HepG2 (cell line): ENCODE results near the gene NLRP6. TPM values are rescaled to one million over a fixed set of nuclear protein-coding genes. Genes with fewer than 3 reads are reported as not detected.

Source experiments
- ATAC-seq: fragments of 200-7000 bp; cut with Tn5 transposase; 3 replicates; pipeline ENCODE4 v1.9.1; 2020; ENCODE audit warnings: mild to moderate bottlenecking, moderate library complexity
- BruUV-seq: library from RNA; stranded (reverse); fragments of 400-500 nt; replicated peaks from 2 replicates; lab custom pipeline; 2021; lab: Mats Ljungman, UMichigan
- CTCF ChIA-PET: fragments of 300-600 bp; formaldehyde crosslinking; extraction: SDS; loops from one replicate; lab custom pipeline; 2021; ENCODE audit warnings: low total read pairs, inconsistent platforms, low intra/inter-chr PET ratio; lab: Yijun Ruan, JAX
- POLR2A ChIA-PET: fragments of 350-600 bp; sonication (Branson Sonifier 250); formaldehyde crosslinking; loops from one replicate; lab custom pipeline; 2020; ENCODE audit warnings: antibody characterized with exemption, inconsistent platforms; lab: Yijun Ruan, JAX
- DNase-seq: peaks from one replicate; pipeline ENCODE4 v3.0.0-alpha.2; 2015; ENCODE audit warnings: low spot score
- FAIRE-seq: peaks from 3 replicates; lab custom pipeline; 2011; peaks lifted over from hg19 to GRCh38; lab: Jason Lieb, UNC
- H2AFZ ChIP-seq: one replicate; pipeline ENCODE4 v1.6.1; 2011; ENCODE audit warnings: low read length, inconsistent platforms
- H3K27ac ChIP-seq: fragments of 300-600 bp; 3 replicates; pipeline ENCODE4 v1.8.0; 2011; ENCODE audit warnings: mixed run types, mild to moderate bottlenecking, mixed read lengths, low read length, inconsistent platforms; ENCODE audit not compliant: insufficient read depth; ENCODE audit errors: extremely low read length
- H3K27me3 ChIP-seq, 2 experiments: fragments of 200-600 bp in 1 of 2; 2 replicates in 1 of 2; 3 replicates in 1 of 2; pipeline versions ENCODE4 v1.6.0 to v1.8.0; 2011; ENCODE audit warnings: low read length in 2 of 2, mild to moderate bottlenecking in 2 of 2, moderate library complexity in 2 of 2, inconsistent platforms in 1 of 2; ENCODE audit not compliant: insufficient read depth in 2 of 2, control insufficient read depth in 1 of 2
- H3K36me3 ChIP-seq, 2 experiments: fragments of 200-600 bp in 1 of 2; replicated peaks in 1 of 2; 2 replicates in 1 of 2; 3 replicates in 1 of 2; pipeline versions ENCODE4 v1.5.1 to v1.8.0; 2011; ENCODE audit warnings: low read length in 2 of 2, inconsistent platforms in 1 of 2; ENCODE audit not compliant: insufficient read depth in 2 of 2, control insufficient read depth in 1 of 2
- H3K4me1 ChIP-seq: 2 replicates; pipeline ENCODE4 v1.5.1; 2012; ENCODE audit warnings: low read length, inconsistent platforms; ENCODE audit not compliant: insufficient read depth
- H3K4me2 ChIP-seq: 2 replicates; pipeline ENCODE4 v1.6.0; 2011; ENCODE audit warnings: low read depth, low read length, inconsistent platforms
- H3K4me3 ChIP-seq, 3 experiments: fragments of 200-600 bp in 1 of 3; sonication (generic), shearing (Covaris generic) in 1 of 3; replicated peaks in 1 of 3; 2 replicates each; pipeline ENCODE4 v1.5.1; 2011 to 2016; ENCODE audit warnings: low read length in 3 of 3, inconsistent platforms in 2 of 3, low read depth in 2 of 3, mild to moderate bottlenecking in 2 of 3, control low read depth in 1 of 3, mixed read lengths in 1 of 3; ENCODE audit not compliant: insufficient read depth in 1 of 3
- H3K79me2 ChIP-seq: one replicate; pipeline ENCODE4 v1.6.1; 2011; ENCODE audit warnings: low read length, inconsistent platforms; ENCODE audit not compliant: insufficient read depth
- H3K9ac ChIP-seq: 2 replicates; pipeline ENCODE4 v1.6.0; 2011; ENCODE audit warnings: mild to moderate bottlenecking, low read depth, low read length, inconsistent platforms; ENCODE audit not compliant: insufficient read depth
- H3K9me3 ChIP-seq: 2 replicates; pipeline ENCODE4 v1.5.1; 2012; ENCODE audit warnings: mild to moderate bottlenecking, low read length
- H4K20me1 ChIP-seq: 2 replicates; pipeline ENCODE4 v1.6.0; 2011; ENCODE audit warnings: inconsistent platforms, mild to moderate bottlenecking, low read length, moderate library complexity; ENCODE audit not compliant: insufficient read depth
- EP300 ChIP-seq, 3 experiments: sonication (generic) in 1 of 3; formaldehyde crosslinking in 1 of 3; IDR thresholded peaks; 2 replicates each; pipeline versions ENCODE4 v1.5.1 to v1.6.1; 2011 to 2020; ENCODE audit warnings: low read depth in 2 of 3, low read length in 2 of 3, borderline replicate concordance in 1 of 3, improper control_type of control experiment in 1 of 3, mild to moderate bottlenecking in 1 of 3, missing genetic modification reagents in 1 of 3, moderate library complexity in 1 of 3
- FOSL1 ChIP-seq: sonication (generic); formaldehyde crosslinking; IDR thresholded peaks from 2 replicates; pipeline ENCODE4 v1.9.0; 2021; ENCODE audit warnings: missing genetic modification reagents, borderline replicate concordance
- HES4 ChIP-seq: sonication (generic); formaldehyde crosslinking; IDR thresholded peaks from 2 replicates; pipeline ENCODE4 v1.9.0; 2021; ENCODE audit warnings: mild to moderate bottlenecking, missing genetic modification reagents, borderline replicate concordance
- HOXD1 ChIP-seq: sonication (generic); formaldehyde crosslinking; IDR thresholded peaks from 2 replicates; pipeline ENCODE4 v1.5.0; 2020; ENCODE audit warnings: missing genetic modification reagents
- KAT7 ChIP-seq: IDR thresholded peaks from 2 replicates; pipeline ENCODE4 v1.6.1; 2018; ENCODE audit warnings: borderline replicate concordance, missing compliant biosample characterization
- NFE2L2 ChIP-seq: fragments of 150-350 bp; IDR thresholded peaks from 2 replicates; pipeline ENCODE4 v1.6.1; 2014; ENCODE audit warnings: low read length
- RELA ChIP-seq: sonication (generic); formaldehyde crosslinking; IDR thresholded peaks from 2 replicates; pipeline ENCODE4 v1.4.0; 2020; ENCODE audit warnings: missing genetic modification reagents
- RXRA ChIP-seq: sonication (generic); formaldehyde crosslinking; IDR thresholded peaks from 2 replicates; pipeline ENCODE4 v1.5.1; 2020; ENCODE audit warnings: missing genetic modification reagents
- ZC3H4 ChIP-seq: sonication (generic); formaldehyde crosslinking; IDR thresholded peaks from 2 replicates; pipeline ENCODE4 v1.4.0; 2020; ENCODE audit warnings: missing genetic modification reagents, borderline replicate concordance
- ZNF333 ChIP-seq: sonication (generic); formaldehyde crosslinking; IDR thresholded peaks from 2 replicates; pipeline ENCODE4 v1.4.0; 2020; ENCODE audit warnings: mild to moderate bottlenecking, missing genetic modification reagents, borderline replicate concordance
- ZNF451 ChIP-seq: sonication (generic); formaldehyde crosslinking; IDR thresholded peaks from 2 replicates; pipeline ENCODE4 v1.5.0; 2020; ENCODE audit warnings: mild to moderate bottlenecking, missing genetic modification reagents
- ZNF607 ChIP-seq: sonication (generic); formaldehyde crosslinking; IDR thresholded peaks from 2 replicates; pipeline ENCODE4 v1.5.1; 2020; ENCODE audit warnings: missing genetic modification reagents, mild to moderate bottlenecking, borderline replicate concordance
- ZSCAN31 ChIP-seq: sonication (generic); formaldehyde crosslinking; IDR thresholded peaks from 2 replicates; pipeline ENCODE4 v1.5.0; 2020; ENCODE audit warnings: low read depth, mild to moderate bottlenecking, missing genetic modification reagents
- WGBS: methylation state at CpG from one replicate; pipeline ENCODE4 v1.1.6; 2017; ENCODE audit warnings: low lambda C conversion rate; 5-methylcytosine and 5-hydroxymethylcytosine counted together
- in situ Hi-C: cut with HindIII; loops from 2 replicates; pipeline ENCODE4 v1.10.0; 2017; ENCODE audit warnings: low pct_unique_long_range_greater_than_20kb; ENCODE audit not compliant: extremely low pct_ligation_motif_present
- intact Hi-C: fragments of 100-400 bp; cut with micrococcal nuclease; formaldehyde crosslinking; loops from one replicate; pipeline ENCODE4 v1.10.0; 2022; ENCODE audit not compliant: unreplicated experiment
- polyA plus RNA-seq, 8 experiments: library from polyadenylated mRNA; depleted of rRNA in 3 of 8; stranded (reverse) in 7 of 8; unstranded in 1 of 8; fragments of >200 nt; fragmentation: Illumina TruSeq in 4 of 8; extraction: Trizol in 4 of 8; gene quantifications; 2 replicates each; pipeline versions ENCODE4 v1.2.1 to v1.2.3, GENCODE V29; 2011 to 2016; ENCODE audit warnings: low read depth in 4 of 8, missing spikeins in 1 of 8, mixed read lengths in 1 of 8; ENCODE audit not compliant: insufficient read depth in 1 of 8
- total RNA-seq, 5 experiments: library from RNA; depleted of rRNA; stranded (reverse); fragments of >200 nt; fragmentation: Illumina TruSeq; extraction: Trizol; gene quantifications; 2 replicates each; pipeline ENCODE4 v1.2.3, GENCODE V29; 2016; ENCODE audit warnings: low read depth in 1 of 5
- TF ChIP-seq, protein P1 (sequence below): sonication (generic); formaldehyde crosslinking; IDR thresholded peaks from 2 replicates; pipeline ENCODE4 v1.5.0; 2020; ENCODE audit warnings: missing genetic modification reagents, mild to moderate bottlenecking, borderline replicate concordance
- TF ChIP-seq, protein P2 (sequence below): sonication (generic); formaldehyde crosslinking; IDR thresholded peaks from 2 replicates; pipeline ENCODE4 v1.4.0; 2020; ENCODE audit warnings: mild to moderate bottlenecking, missing genetic modification reagents, borderline replicate concordance

NLRP6 gene
- total and polyA plus RNA-seq, 2 of the 13 experiments (the other 11 are each of a cell fraction or from before 2014, with no cell fraction given): not detected

DNA sequence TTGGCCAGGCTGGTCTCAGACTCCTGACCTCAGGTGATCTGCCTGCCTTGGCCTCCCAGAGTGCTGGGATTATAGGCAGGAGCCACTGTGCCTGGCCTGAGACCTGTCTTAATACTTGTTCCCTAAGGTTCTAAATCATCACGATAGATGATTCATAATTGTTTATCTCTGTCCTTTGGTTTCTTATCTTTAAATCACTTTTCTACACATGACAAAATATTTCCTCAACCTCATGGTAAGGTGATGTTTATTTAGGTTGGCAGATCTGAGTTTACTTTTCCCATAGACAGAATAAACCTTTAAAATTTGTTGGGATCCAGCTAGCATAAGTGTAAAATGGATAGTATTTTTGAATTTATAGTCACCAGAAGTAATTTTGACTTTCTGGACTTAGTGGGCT lies 37.9 kb upstream of the NLRP6 start (continued):
- TF ChIP-seq ZC3H4 (CRISPR knock-in tag): no peak
- TF ChIP-seq ZNF333 (CRISPR knock-in tag): no peak
- TF ChIP-seq, protein P1, sequence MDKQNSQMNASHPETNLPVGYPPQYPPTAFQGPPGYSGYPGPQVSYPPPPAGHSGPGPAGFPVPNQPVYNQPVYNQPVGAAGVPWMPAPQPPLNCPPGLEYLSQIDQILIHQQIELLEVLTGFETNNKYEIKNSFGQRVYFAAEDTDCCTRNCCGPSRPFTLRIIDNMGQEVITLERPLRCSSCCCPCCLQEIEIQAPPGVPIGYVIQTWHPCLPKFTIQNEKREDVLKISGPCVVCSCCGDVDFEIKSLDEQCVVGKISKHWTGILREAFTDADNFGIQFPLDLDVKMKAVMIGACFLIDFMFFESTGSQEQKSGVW (CRISPR knock-in tag): no peak
- TF ChIP-seq RELA: no peak
- TF ChIP-seq ZNF607 (CRISPR knock-in tag): no peak
- TF ChIP-seq ZSCAN31 (CRISPR knock-in tag): no peak
- no peak for TF ChIP-seq EP300 (IDR thresholded peaks at IDR 0.05; ENCODE audit: low read depth in 2 of 2, low read length in 2 of 2)
- no peak for TF ChIP-seq EP300 (CRISPR knock-in tag; IDR thresholded peaks at IDR 0.05; ENCODE audit: borderline replicate concordance)

DNA sequence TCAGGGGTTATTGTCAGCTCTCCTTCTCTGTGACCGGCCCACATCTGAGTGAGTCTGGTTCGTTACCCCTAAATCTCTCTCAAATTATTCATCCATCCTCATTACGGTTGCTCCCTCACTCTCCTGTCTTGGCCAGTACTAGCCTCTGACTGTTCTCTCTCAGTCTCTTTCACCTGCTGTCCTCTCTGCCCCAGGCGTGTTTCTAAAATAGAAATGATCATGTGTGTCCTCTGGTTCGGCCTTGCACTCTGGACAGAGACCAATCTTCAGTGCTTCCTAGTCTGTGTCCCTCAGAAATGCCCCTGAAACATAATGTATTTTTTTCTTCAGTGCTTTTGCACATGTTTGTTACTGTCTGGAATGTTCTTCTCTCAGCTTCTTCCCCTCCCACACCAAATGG lies 36.6 kb upstream of the NLRP6 start:
- Histone ChIP-seq H3K9ac (no peak overlapping the region), H4K20me1 (no peaks in the 10 kb centered on the region), H3K36me3 (peaks cover 9 to 52% of the 10 kb centered on the region in 2 experiments; a peak in 4 of 5 replicates), H3K79me2 (peaks cover 23% of the 10 kb centered on the region), H3K4me3 (no peak overlapping the region), H3K9me3 (no peaks in the 10 kb centered on the region), H3K27me3 (no peaks in the 10 kb centered on the region; a peak in 1 of 5 replicates), H3K4me1 (peaks cover 15% of the 10 kb centered on the region), H3K27ac (no peak overlapping the region), H2AFZ (no peak overlapping the region), H3K4me2 (no peak overlapping the region)
- ChIA-PET CTCF (no interaction called here), POLR2A (no interaction called here)
- TF ChIP-seq HES4 (CRISPR knock-in tag) (no peak), NFE2L2 (no peak), FOSL1 (no peak), ZNF451 (CRISPR knock-in tag) (no peak), HOXD1 (CRISPR knock-in tag) (no peak), RXRA (CRISPR knock-in tag) (no peak), KAT7 (no peak)
- TF ChIP-seq, protein P2, sequence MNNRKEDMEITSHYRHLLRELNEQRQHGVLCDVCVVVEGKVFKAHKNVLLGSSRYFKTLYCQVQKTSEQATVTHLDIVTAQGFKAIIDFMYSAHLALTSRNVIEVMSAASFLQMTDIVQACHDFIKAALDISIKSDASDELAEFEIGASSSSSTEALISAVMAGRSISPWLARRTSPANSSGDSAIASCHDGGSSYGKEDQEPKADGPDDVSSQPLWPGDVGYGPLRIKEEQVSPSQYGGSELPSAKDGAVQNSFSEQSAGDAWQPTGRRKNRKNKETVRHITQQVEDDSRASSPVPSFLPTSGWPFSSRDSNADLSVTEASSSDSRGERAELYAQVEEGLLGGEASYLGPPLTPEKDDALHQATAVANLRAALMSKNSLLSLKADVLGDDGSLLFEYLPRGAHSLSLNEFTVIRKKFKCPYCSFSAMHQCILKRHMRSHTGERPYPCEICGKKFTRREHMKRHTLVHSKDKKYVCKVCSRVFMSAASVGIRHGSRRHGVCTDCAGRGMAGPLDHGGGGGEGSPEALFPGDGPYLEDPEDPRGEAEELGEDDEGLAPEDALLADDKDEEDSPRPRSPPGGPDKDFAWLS (CRISPR knock-in tag): no peak
- FAIRE-seq (no peak), ATAC-seq (no peak), DNase-seq (no peak)
- 97% methylated on average over 5 of the region's 5 CpGs for WGBS
- in situ Hi-C loops: no loop called here
- no TSS peak for BruUV-seq
- intact Hi-C loops: no loop called here
